T-helper 2 cell treated with Interferon-gamma antibody and Interleukin-4, amounts not matched to agents 100 ng/mL and 5 ng/mL, for 36 hours (primary cell): Measurements from ENCODE around the gene NF1. TPM values are rescaled to one million over a fixed set of nuclear protein-coding genes. Genes with fewer than 3 reads are reported as not detected.

Source experiments
- intact Hi-C: fragments of 100-400 bp; cut with micrococcal nuclease; formaldehyde crosslinking; loops from one replicate; pipeline ENCODE4 v1.15.1; 2023
- total RNA-seq: library from RNA; stranded (reverse); gene quantifications from 2 replicates; pipeline ENCODE4 v1.2.3, GENCODE V29; 2022

NF1 gene
- total RNA-seq, 1 donor from 2014 or later: 24.4 TPM

DNA sequence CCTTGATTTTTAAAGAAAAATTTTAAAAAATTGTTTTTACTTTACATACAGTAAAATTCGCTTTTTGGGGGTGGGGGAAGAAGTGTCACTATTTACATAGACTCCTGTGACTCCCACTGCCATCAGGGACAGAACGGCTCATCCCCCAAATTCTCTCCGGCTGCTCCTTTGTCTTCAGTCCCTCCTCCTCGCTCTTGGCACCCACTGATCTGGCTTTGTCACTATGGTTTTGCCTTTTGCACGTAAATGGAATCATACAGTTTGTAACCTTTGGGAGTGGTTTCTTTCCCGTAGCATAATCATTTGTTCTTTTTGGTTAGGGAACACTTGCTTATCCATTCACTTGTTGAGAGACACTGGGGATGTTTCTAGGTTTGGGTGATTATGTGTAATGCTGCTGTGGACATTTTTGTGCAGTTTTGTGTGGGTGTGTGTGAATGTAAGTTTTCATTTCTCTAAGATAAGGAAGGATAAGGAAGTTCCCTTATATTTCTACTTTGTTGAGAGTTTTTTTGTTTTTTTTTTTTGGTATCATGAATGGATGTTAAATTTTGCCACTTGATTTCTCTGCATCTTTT, 324.1 kb downstream of the NF1 start:
- intact Hi-C loops: no loop called here

GRCh38 chr17:31422443-31422842, 327.7 kb downstream of the NF1 start:
- intact Hi-C loops: no loop called here

DNA sequence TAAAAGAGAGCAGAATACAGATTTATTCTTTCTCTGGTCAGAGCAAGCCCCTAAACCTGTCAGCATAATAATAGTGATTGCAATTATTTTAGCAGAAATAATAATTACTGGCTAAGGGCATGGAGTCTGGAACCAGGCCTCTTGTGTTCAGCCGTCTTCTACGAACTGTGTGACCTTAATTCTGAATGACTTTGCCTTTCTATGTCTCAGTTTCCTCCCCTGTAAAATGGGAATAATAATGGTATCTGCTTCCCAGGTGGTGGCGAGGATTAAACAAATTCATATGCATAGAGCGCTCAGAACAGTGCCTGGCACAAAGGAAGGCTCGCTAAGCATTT, 330.1 kb downstream of the NF1 start:
- intact Hi-C loops: no loop called here

DNA sequence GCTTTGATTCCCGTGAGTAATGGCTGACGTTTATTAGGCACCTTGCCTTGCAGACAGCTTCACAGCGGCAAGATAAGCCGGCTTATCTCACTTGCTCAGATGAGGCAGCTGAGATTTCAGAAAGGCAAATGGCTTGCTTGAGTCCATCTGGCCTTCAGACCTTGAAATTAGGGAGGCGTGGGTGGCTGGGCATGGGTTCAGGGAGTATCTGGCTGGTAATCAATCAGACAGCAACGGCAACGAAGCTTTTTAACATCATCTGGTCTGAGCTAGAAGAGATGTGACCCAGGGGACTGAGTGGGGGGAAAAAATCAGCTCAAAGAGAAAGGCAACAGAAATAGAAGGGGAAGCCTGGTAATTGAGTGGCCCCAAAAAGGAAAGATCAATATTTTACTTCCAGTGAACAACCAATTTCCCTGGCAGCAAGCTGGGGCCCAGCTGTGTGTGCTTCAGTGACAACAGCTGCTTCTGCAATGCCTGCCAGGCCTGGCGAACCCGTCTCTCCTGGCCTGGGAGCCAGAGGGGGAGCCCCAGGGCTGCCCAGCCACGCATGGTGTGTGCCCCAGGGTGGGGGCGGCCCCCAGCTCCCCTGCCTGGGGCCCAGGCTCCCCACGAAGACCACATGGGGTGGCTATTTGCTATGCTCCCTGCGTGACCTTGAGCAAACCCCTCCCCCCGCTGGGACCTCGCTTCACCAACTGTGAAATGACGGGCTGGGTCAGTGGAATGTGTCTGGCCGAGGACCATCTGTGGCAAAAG, 330.7 kb downstream of the NF1 start:
- intact Hi-C loops: no loop called here

Other genes starting within 250 kb of the NF1 start
- 15.4 and 17.7 TPM in 2 replicates for gene TEFM, start 188.7 kb upstream of the NF1 start, total RNA-seq
- 0.91 and 1.3 TPM in 2 replicates for gene ADAP2, start 173.0 kb upstream of the NF1 start, total RNA-seq
- 9.0 and 10.6 TPM in 2 replicates for gene RNF135, start 123.9 kb upstream of the NF1 start, total RNA-seq
- gene OMG, start 202.3 kb downstream of the NF1 start, total RNA-seq: 0.52 and 0.75 TPM in 2 replicates
- 63.9 and 65.2 TPM in 2 replicates for gene EVI2B, start 219.1 kb downstream of the NF1 start, total RNA-seq
- gene EVI2A, start 226.6 kb downstream of the NF1 start, total RNA-seq: 32.0 and 34.1 TPM in 2 replicates